ENCODE measurements around the gene SLC4A5.
"Not testable (repeated sequence)": the region's sequence is repeated elsewhere in the genome, so short reads cannot be mapped to it uniquely, and the experiment has no call there.

Gene SLC4A5

DNA sequence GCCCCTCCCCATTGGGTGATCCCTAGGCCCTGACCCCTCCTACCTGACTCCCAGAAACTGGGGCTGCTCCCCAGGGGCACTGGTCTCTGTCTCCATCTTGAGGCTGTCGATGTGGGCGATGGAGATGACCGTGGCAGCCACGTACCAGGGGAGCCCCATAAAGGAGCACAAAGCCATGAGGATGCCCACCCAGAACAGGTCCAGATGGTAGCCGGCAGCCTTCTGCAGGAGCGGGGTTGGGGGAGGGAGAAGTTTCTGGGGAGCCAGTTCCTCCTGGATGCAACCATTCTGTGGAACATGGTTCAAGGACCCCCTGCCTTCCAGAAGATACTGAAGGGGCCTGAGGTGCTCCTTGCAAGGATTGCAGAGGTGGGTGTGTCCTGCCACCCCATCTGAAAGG is 110.8 kb downstream of the SLC4A5 start:
- DNase-seq (ENCODE audit: low spot score): no peak

DNA sequence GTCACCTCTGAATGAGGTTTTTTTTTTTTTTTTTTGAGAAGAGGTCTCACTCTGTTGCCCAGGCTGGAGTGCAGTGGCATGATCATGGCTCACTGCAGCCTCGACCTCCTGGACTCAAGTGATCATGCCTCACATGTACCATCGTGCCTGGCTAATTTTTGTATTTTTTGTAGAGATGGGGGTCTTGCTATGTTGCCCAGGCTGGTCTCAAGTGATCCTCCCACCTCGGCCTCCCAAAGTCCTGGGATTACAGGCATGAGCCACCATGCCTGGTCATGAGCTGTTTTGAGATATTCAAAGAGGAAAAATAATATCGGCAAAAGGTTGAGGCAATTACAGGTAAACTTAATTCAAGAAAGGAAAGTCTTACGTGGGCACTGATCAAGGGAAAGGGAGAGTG is 113.4 kb downstream of the SLC4A5 start:
- not testable (repeated sequence) for DNase-seq (ENCODE audit: low spot score)

DNA sequence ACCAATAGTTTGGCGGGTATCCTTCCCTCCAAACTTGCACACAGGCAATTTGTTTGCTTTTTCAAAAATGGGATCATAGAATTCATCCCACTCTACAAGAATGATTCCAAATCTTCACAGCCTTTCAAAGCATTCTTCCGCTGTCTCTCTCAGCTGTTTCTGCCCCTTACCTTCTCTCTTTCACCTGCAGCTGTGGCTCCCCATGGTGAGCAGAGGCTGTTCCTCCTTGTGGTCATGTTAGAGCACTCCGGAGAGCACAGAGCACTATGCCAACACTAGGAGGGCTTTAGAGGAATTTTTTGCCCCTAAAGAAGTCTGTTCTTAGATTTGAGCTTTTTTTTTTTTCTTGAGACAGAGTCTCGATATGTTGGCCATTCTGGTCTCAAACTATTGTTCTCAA is 114.4 kb downstream of the SLC4A5 start:
- no peak for DNase-seq (ENCODE audit: low spot score)

DNA sequence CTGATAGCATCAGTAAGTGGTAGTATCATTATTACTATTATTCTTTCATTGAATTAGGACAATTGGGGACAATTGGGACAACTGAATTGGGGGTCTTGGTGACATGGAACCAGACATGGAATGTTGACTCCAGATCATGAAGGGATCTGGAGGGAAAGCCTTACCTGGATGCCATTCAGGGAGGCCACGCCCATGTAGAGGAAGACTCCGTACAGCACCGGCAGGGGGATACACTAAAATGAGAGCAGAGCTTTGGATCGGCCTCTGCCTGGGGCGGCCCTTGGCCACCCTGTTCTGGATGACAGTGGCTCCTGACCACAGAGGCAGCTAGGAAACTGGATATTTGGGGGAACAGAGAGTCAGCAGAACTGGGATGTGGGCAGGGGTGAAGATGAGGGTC is 115.6 kb downstream of the SLC4A5 start:
- DNase-seq (ENCODE audit: low spot score): no peak

DNA sequence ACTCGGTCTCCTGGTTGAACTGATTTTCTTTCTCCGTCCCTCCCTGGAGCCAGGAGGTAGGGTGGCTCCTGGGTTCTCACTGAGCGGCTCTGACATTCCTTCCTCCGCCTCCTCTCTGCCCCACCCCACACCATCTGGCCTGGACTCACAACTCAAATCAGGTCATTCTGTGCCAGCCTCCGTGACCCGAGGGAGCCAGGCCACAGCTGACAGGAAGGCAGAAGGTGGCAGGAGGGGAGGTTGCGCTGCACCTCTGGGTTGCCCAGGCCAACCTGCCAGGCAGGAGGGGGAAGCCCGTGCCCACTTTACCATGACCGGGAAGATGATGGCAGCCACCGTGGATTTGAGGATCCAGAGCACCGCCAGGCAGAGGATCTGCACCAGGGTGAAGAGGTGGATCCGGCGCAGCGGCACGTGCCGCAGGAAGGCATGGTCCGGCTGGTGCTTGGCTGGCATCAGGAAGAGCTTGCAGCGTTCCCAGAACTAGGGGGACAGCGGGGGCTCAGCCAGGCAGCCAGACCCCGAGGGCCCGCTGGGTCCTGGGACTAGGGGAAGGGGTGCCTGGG is 116.5 kb downstream of the SLC4A5 start:
- DNase-seq (ENCODE audit: low spot score): no peak

DNA sequence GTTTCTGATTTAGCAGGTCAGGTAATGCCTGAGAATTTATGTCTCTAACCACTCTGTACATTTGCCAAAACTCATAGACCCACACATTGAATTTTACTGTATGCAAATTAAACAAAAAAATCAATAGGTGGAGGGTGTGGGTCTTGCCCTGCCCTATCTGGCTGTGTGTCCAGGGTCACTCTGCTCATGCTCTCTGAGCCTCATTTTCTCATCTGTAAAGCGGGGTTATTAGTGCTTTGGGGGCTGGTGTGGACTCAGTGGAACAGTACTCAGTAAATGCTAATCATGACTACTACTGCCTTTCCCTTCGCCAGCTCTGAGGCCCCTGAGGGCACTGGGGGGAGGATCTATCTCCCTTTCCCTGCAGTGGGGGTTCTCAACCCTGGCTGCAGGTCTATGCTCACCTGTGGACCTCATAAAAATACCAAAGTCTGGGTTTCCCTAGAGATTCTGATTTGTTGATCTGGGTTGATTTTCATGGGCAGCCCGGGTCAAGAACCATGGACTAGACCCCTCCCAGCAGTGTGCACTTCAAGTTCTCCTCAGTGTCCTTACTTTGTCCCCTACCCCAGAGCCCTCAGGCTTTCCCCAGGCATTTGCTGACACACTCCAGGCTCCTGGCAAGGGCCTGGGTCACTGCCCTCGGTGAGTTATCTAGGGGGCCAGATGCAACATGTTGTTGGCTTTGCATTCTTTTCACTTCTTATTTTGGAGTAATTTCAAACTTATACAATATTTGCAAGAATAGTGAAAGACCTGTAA is 117.3 kb downstream of the SLC4A5 start:
- DNase-seq (ENCODE audit: low spot score): no peak

DNA sequence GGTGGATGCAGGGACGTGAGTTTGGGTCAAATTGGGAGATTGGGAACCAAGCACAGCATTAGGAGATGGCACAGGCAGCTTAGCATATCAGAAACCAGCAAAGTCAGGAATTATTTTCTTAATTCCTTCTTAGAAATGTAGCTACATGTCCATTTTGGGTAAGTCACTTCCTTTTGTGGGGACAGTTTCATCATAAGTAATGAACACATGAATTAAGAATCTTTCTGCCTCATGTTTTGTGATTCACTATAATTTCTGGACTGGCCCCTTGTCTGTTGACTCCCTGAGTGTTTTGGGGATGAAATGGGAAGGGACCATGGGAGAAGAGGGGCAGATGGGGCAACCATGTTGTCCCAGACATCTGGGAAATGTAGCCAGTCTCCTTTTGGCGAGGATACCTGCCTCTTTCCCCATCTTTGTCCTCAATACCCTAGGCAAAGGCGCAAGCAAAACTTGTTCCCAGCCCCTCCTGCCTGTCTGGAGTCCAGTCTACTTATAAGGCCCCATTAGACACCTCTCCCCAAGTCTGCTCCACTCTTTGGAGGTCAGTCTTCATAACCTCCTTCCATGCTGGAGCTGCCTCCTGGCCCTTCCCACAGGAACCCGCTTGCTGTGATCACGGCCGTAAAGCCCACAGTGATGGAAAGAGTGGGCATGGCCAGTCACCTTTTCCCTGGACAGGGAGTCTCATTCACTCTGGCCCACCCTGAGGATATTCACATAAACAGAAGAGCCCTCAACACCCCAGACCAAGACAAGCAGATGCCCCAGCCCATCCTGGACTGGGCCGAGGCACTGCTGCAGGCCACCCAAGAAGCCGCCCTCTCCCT is 119.1 kb downstream of the SLC4A5 start:
- no peak for DNase-seq (ENCODE audit: low spot score)

DNA sequence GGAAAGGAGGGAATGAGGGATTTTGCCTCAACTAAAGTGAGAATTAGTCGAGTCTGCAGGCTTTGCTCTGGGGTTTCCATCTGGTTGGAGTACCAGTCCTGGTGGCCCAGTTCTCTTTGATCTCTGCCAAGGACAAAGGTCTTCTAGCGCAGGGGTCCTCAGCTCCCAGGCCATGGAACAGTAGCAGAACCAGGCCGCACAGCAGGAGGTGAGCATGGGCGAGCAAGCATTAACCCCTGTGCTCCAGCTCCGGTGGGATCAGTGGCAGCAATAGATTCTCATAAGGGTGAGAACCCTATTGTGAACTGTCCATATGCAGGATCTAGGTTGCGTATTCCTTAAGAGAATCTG is 120.9 kb downstream of the SLC4A5 start:
- DNase-seq (ENCODE audit: low spot score): no peak

DNA sequence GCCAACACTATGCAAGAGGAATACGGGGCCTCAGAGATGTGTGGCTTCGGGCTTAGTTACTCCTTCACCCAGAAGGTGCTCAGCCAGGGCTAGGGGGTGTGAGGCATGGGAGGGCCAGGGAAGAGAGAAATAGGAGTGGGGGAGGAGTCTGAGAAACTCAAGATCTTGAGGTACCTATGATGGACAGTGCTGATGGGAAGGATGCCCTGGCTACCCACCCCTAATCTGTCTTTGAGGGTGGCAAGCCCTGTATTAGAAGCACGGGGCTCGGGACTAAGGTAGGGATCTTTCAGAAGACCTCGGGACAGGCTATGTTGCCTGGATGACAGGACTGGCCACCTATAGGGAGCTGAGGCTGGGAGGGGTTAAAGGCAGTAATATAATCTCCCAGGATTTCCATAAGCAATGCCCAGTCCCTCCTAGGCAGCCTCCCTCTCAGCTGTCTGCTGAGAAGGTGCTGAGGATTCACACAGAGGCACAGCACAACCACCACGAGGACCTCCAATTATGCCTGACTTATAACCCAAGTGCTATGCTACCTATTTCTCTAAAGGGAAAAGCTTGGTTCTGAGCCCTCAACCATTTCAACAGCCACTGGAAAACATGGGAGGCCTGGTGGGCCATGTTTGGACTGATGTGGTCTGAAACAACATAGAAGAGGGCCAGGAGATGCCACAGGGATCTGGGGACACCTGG is 121.5 kb downstream of the SLC4A5 start:
- no peak for DNase-seq (ENCODE audit: low spot score)

DNA sequence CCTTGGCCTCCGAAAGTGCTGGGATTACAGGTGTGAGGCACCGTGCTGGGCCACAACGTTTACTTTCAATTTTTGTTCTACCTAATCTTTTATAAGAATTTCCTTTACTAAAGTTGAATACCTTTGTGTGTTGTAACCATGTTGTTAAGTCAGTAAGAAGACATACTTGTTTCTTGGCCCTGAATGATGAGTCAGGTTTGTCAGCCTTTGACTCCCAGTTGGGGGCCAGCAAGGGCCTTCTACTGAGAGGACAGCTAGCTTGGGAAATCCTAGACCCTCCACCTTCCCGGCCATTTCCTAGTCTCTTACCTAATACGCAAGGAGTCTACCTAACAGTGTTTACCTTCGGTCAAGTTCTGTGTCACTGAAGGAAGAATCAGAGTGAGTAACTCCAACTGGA is 122.1 kb downstream of the SLC4A5 start:
- no peak for DNase-seq (ENCODE audit: low spot score)

DNA sequence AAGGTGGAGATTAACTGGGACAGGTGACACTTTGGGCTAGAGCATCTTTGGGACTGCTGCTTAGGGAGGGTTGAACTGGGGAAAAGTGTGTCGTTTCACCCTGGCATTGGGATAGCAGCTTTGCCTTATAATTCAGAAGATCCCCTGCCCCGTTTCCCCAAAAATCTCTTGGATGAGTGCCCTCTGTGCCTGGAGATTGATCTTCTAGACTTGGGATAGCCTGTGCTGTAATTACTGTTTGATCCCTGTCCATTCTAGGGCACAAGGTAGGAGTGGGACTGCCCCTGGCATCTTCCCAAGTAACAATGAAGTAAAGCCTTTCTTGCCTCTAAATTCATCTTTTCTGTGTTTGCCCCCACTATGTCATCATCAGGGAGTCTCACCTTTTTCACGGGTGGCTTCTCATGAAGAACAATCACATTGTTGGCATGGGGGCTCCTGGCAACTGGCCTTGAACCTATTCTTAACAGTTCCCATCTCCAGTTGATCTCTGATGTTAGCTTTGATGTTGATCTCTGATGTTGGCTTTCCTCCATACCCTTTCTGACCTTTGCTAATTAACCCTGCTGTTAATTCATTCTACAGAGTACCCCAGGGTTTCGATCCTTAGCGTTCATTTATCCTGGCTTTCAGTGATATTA is 123.2 kb downstream of the SLC4A5 start:
- DNase-seq (ENCODE audit: low spot score): no peak

DNA sequence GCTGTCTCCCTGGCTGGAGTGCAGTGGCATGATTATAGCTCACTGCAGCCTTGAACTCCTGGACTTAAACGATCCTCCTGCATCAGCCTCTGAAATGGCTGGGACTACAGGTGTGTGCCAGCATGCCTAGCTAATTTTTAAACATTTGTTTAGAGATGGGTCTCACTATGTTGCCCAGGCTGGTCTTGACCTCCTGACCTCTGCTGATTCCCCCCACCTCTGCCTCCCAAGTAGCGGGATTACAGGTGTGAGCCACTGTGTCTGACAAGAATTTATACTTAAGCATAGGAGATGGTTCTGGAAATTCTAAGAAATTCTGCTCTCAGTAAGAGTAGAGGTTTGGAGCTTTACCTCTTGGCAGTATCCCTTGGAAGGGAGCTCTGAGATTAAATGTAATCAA is 126.6 kb downstream of the SLC4A5 start:
- DNase-seq (ENCODE audit: low spot score): no peak

DNA sequence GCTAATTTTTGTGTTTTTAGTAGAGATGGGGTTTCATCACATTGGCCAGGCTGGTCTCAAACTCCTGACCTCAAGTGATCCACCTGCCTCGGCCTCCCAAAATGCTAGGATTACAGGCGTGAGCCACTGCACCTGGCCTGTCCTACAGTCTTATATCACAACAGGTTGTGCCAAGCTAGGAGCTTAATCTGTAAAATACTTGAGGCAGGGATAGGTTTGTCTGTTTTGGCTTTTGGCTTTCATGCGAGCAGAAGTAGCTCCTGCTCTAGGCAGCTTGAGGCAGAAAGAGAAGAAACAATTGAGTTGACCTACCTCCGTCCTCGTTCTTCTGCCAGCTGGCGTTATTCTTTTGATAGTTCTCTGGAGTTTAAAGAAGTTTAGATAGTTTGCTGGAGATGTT is 127.4 kb downstream of the SLC4A5 start:
- not testable (repeated sequence) for DNase-seq (ENCODE audit: low spot score)

DNA sequence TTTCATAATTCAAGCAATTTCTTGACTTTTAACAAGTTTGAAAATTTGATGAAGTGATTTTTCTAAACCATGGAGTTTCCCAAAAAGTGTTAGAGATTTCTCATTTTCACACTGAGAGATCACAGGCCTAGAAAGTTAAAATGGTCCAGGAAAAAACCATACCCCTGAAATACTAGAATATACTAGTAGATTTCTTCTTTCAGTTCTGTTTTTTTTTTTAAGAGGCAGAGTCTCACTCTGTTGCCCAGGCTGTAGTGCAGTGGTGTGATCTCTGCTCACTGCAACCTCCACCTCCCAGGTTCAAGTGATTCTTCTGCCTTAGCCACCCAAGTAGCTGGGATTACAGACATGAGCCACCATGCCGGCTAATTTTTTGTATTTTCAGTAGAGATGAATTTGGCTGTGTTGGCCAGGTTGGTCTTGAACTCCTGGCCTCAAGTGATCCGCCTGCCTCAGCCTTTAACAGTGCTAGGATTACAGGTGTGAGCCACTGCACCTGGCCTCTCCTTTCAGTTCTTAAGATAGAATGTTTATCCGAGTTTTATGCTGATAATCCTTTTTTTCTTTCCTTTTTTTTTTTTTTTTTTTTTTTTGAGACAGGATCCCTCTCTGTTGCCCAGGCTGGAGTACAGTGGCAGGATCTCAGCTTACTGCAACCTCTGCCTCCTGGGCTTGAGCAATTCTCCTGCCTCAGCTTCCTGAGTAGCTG is 130.4 kb downstream of the SLC4A5 start:
- no peak for DNase-seq (ENCODE audit: low spot score)

DNA sequence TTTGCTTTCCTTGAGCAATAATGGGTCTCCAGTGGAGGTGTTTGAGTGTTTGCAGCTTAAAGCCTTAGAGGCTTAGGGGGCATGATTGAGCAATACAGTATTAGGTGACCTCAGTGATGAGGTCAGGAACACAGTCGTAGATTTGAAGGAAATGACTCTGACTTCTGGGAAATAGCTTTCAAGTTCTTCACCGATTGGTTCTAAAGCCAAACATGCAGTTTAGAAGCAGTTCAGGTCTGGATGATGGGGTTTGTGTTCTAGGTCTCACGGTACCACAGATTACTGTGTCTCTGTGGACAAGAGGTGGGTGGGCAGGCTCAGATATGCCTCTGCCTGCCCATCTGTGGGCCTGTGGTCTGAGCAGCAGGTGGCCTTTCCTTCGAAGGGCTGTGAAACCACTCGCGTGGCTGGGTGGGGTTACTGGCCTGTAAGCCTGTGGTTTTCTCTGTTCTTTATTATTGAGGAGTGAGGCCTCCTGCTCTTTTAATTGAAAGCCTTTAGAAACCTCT is 137.0 kb downstream of the SLC4A5 start:
- DNase-seq (ENCODE audit: low spot score): no peak

DNA sequence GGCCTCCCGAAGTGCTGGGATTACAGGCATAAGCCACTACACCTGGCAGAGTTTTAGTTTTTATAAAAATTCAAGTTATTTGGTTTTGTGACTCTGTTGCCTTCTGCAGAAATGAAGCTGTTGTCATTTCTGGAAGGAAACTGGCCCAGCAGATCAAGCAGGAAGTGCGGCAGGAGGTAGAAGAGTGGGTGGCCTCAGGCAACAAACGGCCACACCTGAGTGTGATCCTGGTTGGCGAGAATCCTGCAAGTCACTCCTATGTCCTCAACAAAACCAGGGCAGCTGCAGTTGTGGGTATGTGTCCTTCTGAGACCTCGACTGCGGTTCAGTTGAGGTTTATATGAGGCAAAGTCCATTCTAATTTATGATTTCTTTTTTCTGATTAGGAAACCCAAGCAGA is 137.6 kb downstream of the SLC4A5 start:
- DNase-seq (ENCODE audit: low spot score): no peak

DNA sequence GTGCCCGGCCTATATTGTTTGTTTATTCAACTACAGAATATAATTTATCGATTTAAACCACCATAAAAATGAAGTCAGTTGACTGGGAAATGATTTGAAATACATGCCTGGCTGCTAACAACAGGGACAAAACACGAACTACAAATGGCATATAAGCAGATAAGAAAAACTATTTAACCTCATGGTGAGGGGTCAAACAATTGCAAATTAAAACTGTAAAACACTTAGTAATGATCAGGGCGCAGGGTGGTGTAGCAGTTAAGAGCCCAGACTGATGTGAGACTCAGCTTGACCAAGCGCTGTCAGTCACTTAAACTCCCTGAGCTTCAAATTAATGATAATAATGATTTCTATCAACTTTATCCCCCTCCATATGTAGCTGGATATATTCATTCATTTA is 138.1 kb downstream of the SLC4A5 start:
- DNase-seq (ENCODE audit: low spot score): no peak

DNA sequence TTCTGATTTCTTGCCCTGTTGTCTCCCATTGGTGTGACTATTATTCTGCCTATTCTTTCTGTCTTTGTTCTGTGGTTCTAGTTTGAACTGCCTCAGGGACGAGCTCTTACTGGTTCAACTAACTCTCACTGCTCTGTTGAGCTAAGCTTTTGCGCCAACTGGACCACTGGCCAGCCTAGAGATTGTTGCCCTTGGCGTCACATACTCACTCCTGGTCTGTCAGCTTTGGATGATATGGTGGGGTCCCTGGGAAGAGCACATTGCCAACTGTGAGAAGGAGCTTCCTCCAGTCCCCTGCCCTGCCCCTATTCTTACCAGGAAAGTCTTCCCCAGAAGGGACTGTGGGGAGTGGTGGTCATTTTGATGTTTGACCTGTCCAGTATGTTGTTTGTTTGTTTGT is 138.8 kb downstream of the SLC4A5 start:
- no peak for DNase-seq (ENCODE audit: low spot score)

DNA sequence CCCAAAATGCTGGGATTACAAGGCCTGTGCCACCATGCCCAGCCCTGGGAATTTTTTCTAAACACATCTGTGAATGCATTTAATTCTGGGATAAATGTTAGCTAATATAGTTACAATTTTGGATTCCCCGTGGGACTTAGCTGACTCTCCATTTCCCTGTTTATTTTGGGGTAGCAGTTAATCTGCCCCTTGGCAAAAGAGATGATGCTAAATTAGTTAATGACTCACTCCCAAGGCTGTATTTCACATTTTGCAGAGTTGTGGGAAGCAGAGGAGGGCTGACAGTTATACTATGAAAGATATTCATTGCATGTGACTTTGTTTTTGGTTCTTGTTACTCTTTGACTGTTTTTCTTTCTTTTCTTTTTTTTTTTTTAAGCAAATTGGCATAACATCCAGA is 141.6 kb downstream of the SLC4A5 start:
- DNase-seq (ENCODE audit: low spot score): no peak

DNA sequence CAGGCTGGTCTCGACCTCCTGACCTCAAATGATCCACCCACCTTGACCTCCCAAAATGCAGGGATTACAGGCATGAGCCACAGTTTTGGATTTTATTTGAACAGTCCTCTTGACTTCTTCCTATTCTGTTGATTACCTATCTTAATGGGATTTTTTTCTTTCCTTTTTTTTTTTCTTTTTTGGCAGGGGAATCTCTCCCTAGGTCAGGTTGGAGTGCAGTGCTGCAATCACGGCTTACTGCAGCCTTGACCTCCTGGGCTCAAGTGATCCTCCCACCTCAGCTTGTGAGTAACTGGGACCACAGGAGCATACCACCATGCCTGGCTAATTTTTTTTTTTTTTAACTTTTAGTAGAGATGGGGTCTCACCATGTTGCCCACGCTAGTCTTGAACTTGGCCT is 142.0 kb downstream of the SLC4A5 start:
- no peak for DNase-seq (ENCODE audit: low spot score)

DNA sequence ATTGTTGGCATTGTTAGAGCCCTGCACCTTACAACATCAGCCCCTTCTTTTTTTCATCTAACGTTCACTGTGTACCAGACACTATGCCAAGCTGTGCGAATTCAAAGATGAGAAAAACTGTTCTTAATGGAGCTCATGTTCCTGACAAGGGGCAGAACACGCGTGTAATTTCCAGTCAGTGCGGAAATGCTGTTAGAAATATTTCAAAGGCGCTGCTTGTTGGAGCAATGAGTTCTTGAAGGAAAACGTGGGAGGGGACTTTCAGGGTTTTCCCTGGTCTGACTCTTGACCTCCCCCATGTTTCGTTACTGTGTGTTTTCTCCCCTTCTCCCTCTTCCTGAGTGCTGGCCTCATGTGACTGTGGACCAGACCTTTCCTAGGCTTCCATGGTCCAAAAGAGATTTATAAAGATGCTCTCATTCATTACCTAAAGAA is 143.3 kb downstream of the SLC4A5 start:
- no peak for DNase-seq (ENCODE audit: low spot score)

All from ecto neural progenitor cell (in vitro differentiated cells).